GM23248 (cell line): ENCODE data around the gene CORO7. TPM values are rescaled to one million over a fixed set of nuclear protein-coding genes. Genes with fewer than 3 reads are reported as not detected.

Experiments
- DNase-seq: peaks from one replicate; pipeline ENCODE4 v3.0.0-alpha.2; 2015
- H2AFZ ChIP-seq: fragments of 200-600 bp; sonication (generic); 2 replicates; pipeline ENCODE4 v1.6.1; 2016; ENCODE audit warnings: antibody characterized with exemption
- H3F3A ChIP-seq: fragments of 200-600 bp; sonication (generic); 2 replicates; pipeline ENCODE4 v1.6.1; 2016; ENCODE audit warnings: mild to moderate bottlenecking, antibody characterized with exemption, mixed run types; ENCODE audit not compliant: insufficient read depth
- H3K27ac ChIP-seq: fragments of 200-600 bp; sonication (generic); 2 replicates; pipeline ENCODE4 v1.5.1; 2016; ENCODE audit warnings: mild to moderate bottlenecking
- H3K27me3 ChIP-seq: fragments of 200-600 bp; sonication (generic); replicated peaks from 2 replicates; pipeline ENCODE4 v1.6.1; 2016; ENCODE audit warnings: mild to moderate bottlenecking; ENCODE audit not compliant: insufficient read depth
- H3K36me3 ChIP-seq: fragments of 200-600 bp; sonication (generic); 2 replicates; pipeline ENCODE4 v1.6.1; 2016; ENCODE audit warnings: low read depth, mild to moderate bottlenecking
- H3K4me1 ChIP-seq: fragments of 200-600 bp; sonication (generic); 2 replicates; pipeline ENCODE4 v1.6.1; 2016; ENCODE audit warnings: mild to moderate bottlenecking; ENCODE audit not compliant: insufficient read depth
- H3K4me2 ChIP-seq: fragments of 200-600 bp; sonication (generic); one replicate; pipeline ENCODE4 v1.6.1; 2016; ENCODE audit warnings: mild to moderate bottlenecking; ENCODE audit not compliant: unreplicated experiment
- H3K4me3 ChIP-seq: fragments of 200-600 bp; sonication (generic); 2 replicates; pipeline ENCODE4 v1.5.1; 2016; ENCODE audit warnings: mild to moderate bottlenecking
- H3K79me2 ChIP-seq: fragments of 200-600 bp; sonication (generic); 2 replicates; pipeline ENCODE4 v1.6.1; 2016; ENCODE audit warnings: mild to moderate bottlenecking; ENCODE audit not compliant: insufficient read depth
- H3K9ac ChIP-seq: fragments of 200-600 bp; sonication (generic); 2 replicates; pipeline ENCODE4 v1.6.1; 2016; ENCODE audit warnings: mild to moderate bottlenecking
- H3K9me2 ChIP-seq: fragments of 200-600 bp; sonication (generic); 2 replicates; pipeline ENCODE4 v1.6.1; 2016; ENCODE audit warnings: mixed run types, mild to moderate bottlenecking, moderate library complexity; ENCODE audit not compliant: insufficient read depth
- H3K9me3 ChIP-seq: fragments of 200-600 bp; sonication (generic); one replicate; pipeline ENCODE4 v1.6.1; 2017; ENCODE audit warnings: low read depth
- H4K20me1 ChIP-seq: fragments of 200-600 bp; sonication (generic); 2 replicates; pipeline ENCODE4 v1.6.0; 2016; ENCODE audit not compliant: insufficient read depth
- EZH2 ChIP-seq: fragments of 200-600 bp; sonication (generic); IDR thresholded peaks from 2 replicates; pipeline ENCODE4 v1.6.1; 2018; ENCODE audit warnings: antibody characterized with exemption, mild to moderate bottlenecking; ENCODE audit not compliant: insufficient read depth, poor library complexity, severe bottlenecking
- EZH2phosphoT487 ChIP-seq: fragments of 200-600 bp; sonication (generic); IDR thresholded peaks from 2 replicates; pipeline ENCODE4 v1.6.1; 2018; ENCODE audit warnings: antibody characterized with exemption, moderate library complexity, mild to moderate bottlenecking, low read depth; ENCODE audit not compliant: insufficient read depth
- WGBS, 2 experiments: methylation state at CpG; one replicate each; pipeline ENCODE4 v1.1.6; 2015 to 2017; ENCODE audit warnings: low lambda C conversion rate in 2 of 2, low coverage in 1 of 2; ENCODE audit errors: missing lambda C conversion rate in 2 of 2; 5-methylcytosine and 5-hydroxymethylcytosine counted together
- in situ Hi-C: fragments of 300-500 bp; cut with MboI; formaldehyde crosslinking; loops from 2 replicates; pipeline ENCODE4 v1.15.0; 2020
- polyA plus RNA-seq: library from polyadenylated mRNA; unstranded; fragments of >200 nt; fragmentation: Nextera tagmentation; extraction: Ambion mirVana; gene quantifications from 2 replicates; pipeline ENCODE4 v1.2.1, GENCODE V29; 2016
- small RNA-seq: library from RNA; depleted of rRNA; stranded (forward); fragments of <200 nt; gene quantifications from one replicate; pipeline ENCODE3, GENCODE V24; 2014; ENCODE audit warnings: low read depth, low replicate concordance
- total RNA-seq: library from RNA; depleted of rRNA; stranded (reverse); fragments of >200 nt; shearing (Covaris generic); gene quantifications from 2 replicates; pipeline ENCODE4 v1.2.3, GENCODE V29; 2014; rRNA removed

CORO7 gene
- total and polyA plus RNA-seq, 2 experiments from 2014 or later = 7.3 to 13.2 TPM

GRCh38 chr16:4306470-4307214 is 109.8 kb downstream of the CORO7 start:
- peak overlapping the region; percentile 39; the same call in 1 of the 2 replicates for H3K27ac ChIP-seq
- peaks cover 13% of the 10 kb centered on the region for H3F3A ChIP-seq
- H3K4me2 ChIP-seq = peak overlapping the region; percentile 62
- H2AFZ ChIP-seq = peak overlapping the region; percentile 75; the same call in 1 of the 2 replicates
- peak overlapping the region; percentile 48; the same call in 1 of the 2 replicates for H3K9ac ChIP-seq
- in situ Hi-C loops = no loop called here
- H3K27me3 ChIP-seq = no peaks in the 10 kb centered on the region
- no peaks in the 10 kb centered on the region for H3K9me2 ChIP-seq
- H3K9me3 ChIP-seq = no peaks in the 10 kb centered on the region
- H4K20me1 ChIP-seq = no peaks in the 10 kb centered on the region
- no peaks in the 10 kb centered on the region for H3K4me1 ChIP-seq
- no peak for DNase-seq
- H3K4me3 ChIP-seq = peak overlapping the region; percentile 66
- TF ChIP-seq EZH2phosphoT487 = no peak
- no peak for TF ChIP-seq EZH2
- no peaks in the 10 kb centered on the region for H3K79me2 ChIP-seq
- 88 to 89% methylated on average over 16 of the region's 16 CpGs for WGBS, 2 experiments
- H3K36me3 ChIP-seq = no peaks in the 10 kb centered on the region

Small RNA genes lying within 50 kb of the gene (small RNA-seq; reads per million reads assigned to genes)
- not detected for gene AC012676.2

Other genes with a start within 250 kb of the CORO7 start
- gene SRL, start 174.5 kb downstream of the CORO7 start, total RNA-seq = not detected in 2 replicates
- not detected in 2 replicates for gene SRL, start 174.5 kb downstream of the CORO7 start, polyA plus RNA-seq
- 3.4 and 5.4 TPM in 2 replicates for gene TFAP4, start 143.6 kb downstream of the CORO7 start, total RNA-seq
- gene TFAP4, start 143.6 kb downstream of the CORO7 start, polyA plus RNA-seq = 0.91 and 1.5 TPM in 2 replicates
- 2.9 and 3.2 TPM in 2 replicates for gene GLIS2, start 100.5 kb downstream of the CORO7 start, total RNA-seq
- 6.8 and 7.3 TPM in 2 replicates for gene GLIS2, start 100.5 kb downstream of the CORO7 start, polyA plus RNA-seq
- 20.4 and 33.0 TPM in 2 replicates for gene PAM16, start 65.3 kb downstream of the CORO7 start, total RNA-seq
- 74.5 and 78.9 TPM in 2 replicates for gene PAM16, start 65.3 kb downstream of the CORO7 start, polyA plus RNA-seq
- gene VASN, start 44.7 kb downstream of the CORO7 start, total RNA-seq = 223 and 234 TPM in 2 replicates
- gene VASN, start 44.7 kb downstream of the CORO7 start, polyA plus RNA-seq = 160 and 169 TPM in 2 replicates
- 43.9 and 47.2 TPM in 2 replicates for gene DNAJA3, start 9.3 kb upstream of the CORO7 start, total RNA-seq
- 50.9 and 51.0 TPM in 2 replicates for gene DNAJA3, start 9.3 kb upstream of the CORO7 start, polyA plus RNA-seq
- 36.2 and 44.2 TPM in 2 replicates for gene NMRAL1, start 58.0 kb upstream of the CORO7 start, total RNA-seq
- gene NMRAL1, start 58.0 kb upstream of the CORO7 start, polyA plus RNA-seq = 37.4 and 37.5 TPM in 2 replicates
- gene HMOX2, start 59.8 kb upstream of the CORO7 start, total RNA-seq = 36.0 and 40.8 TPM in 2 replicates
- gene HMOX2, start 59.8 kb upstream of the CORO7 start, polyA plus RNA-seq = 60.2 and 61.5 TPM in 2 replicates
- gene CDIP1, start 122.2 kb upstream of the CORO7 start, total RNA-seq = 14.7 and 20.7 TPM in 2 replicates
- gene CDIP1, start 122.2 kb upstream of the CORO7 start, polyA plus RNA-seq = 17.7 and 20.3 TPM in 2 replicates
- gene C16orf96, start 139.7 kb upstream of the CORO7 start, total RNA-seq = not detected in 2 replicates
- not detected in 2 replicates for gene C16orf96, start 139.7 kb upstream of the CORO7 start, polyA plus RNA-seq
- gene UBALD1, start 198.3 kb upstream of the CORO7 start, total RNA-seq = 9.9 and 17.4 TPM in 2 replicates
- 10.3 and 11.5 TPM in 2 replicates for gene UBALD1, start 198.3 kb upstream of the CORO7 start, polyA plus RNA-seq
- gene MGRN1, start 208.2 kb upstream of the CORO7 start, total RNA-seq = 26.4 and 30.2 TPM in 2 replicates
- 13.1 and 14.0 TPM in 2 replicates for gene MGRN1, start 208.2 kb upstream of the CORO7 start, polyA plus RNA-seq